Esophagus squamous epithelium (tissue), 4 donors: ENCODE results near the gene MCRIP1.

Experiments
- POLR2A ChIP-seq, 4 donors: fragments of 450-650 bp; IDR thresholded peaks; one replicate each; pipeline ENCODE4 v1.6.1; 2017; ENCODE audit warnings: antibody characterized with exemption in 4 of 4, mild to moderate bottlenecking in 4 of 4, moderate library complexity in 3 of 4
- TF ChIP-seq, protein P1 (sequence below), 6 experiments: fragments of 450-650 bp in 4 of 6; fragments of 200-600 bp in 2 of 6; sonication (generic) in 2 of 6; IDR thresholded peaks; one replicate each; pipeline ENCODE4 v1.5.1; 2016 to 2019; ENCODE audit warnings: antibody characterized with exemption in 6 of 6, mild to moderate bottlenecking in 4 of 6, moderate library complexity in 4 of 6

DNA sequence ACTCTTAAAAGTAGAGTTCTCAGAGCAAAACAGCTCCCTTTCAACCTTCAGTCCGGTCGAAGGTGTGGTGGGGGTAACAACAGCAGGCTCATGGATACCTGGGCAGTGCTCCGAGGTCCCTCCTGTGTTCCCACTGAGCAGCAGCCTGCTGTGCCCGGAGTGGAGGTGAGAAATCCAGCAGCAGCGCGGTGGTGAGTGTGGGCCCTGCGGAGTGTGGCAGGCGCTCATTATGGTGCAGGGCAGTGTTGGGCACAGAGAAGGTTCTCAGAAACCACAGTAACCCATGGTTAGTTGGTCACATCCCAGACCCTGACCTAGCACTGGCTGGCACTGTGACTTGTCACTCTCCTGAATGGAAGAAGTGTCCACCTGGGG lies 32.3 kb upstream of the MCRIP1 start:
- TF ChIP-seq POLR2A (IDR thresholded peaks at IDR 0.05), result no peak
- TF ChIP-seq, protein P1, sequence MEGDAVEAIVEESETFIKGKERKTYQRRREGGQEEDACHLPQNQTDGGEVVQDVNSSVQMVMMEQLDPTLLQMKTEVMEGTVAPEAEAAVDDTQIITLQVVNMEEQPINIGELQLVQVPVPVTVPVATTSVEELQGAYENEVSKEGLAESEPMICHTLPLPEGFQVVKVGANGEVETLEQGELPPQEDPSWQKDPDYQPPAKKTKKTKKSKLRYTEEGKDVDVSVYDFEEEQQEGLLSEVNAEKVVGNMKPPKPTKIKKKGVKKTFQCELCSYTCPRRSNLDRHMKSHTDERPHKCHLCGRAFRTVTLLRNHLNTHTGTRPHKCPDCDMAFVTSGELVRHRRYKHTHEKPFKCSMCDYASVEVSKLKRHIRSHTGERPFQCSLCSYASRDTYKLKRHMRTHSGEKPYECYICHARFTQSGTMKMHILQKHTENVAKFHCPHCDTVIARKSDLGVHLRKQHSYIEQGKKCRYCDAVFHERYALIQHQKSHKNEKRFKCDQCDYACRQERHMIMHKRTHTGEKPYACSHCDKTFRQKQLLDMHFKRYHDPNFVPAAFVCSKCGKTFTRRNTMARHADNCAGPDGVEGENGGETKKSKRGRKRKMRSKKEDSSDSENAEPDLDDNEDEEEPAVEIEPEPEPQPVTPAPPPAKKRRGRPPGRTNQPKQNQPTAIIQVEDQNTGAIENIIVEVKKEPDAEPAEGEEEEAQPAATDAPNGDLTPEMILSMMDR (IDR thresholded peaks at IDR 0.05), result no peak
